Memory B cell (primary cell): ENCODE data around the gene PRSS3.
"Not testable (repeated sequence)": the region's sequence is repeated elsewhere in the genome, so short reads cannot be mapped to it uniquely, and the experiment has no call there.

Experiments
- ATAC-seq: fragments of 150-1000 bp; cut with Tn5 transposase; 2 replicates; pipeline ENCODE4 v1.10.0; 2021; ENCODE audit warnings: low read depth, mild to moderate bottlenecking, moderate library complexity
- DNase-seq, 2 donors: peaks; one replicate each; pipeline ENCODE4 v3.0.0; 2022; ENCODE audit warnings: low spot score in 2 of 2
- H3K27ac Mint-ChIP-seq: one replicate; pipeline ENCODE4 v1.8.0; 2022; ENCODE audit warnings: mild to moderate bottlenecking, moderate library complexity, mixed read lengths
- H3K27me3 Mint-ChIP-seq: one replicate; pipeline ENCODE4 v1.8.0; 2022; ENCODE audit warnings: mixed read lengths
- H3K36me3 Mint-ChIP-seq: one replicate; pipeline ENCODE4 v1.8.0; 2022; ENCODE audit warnings: mild to moderate bottlenecking, mixed read lengths
- H3K4me1 Mint-ChIP-seq: one replicate; pipeline ENCODE4 v1.8.0; 2022; ENCODE audit warnings: mixed read lengths
- H3K4me3 Mint-ChIP-seq: one replicate; pipeline ENCODE4 v1.8.0; 2022; ENCODE audit warnings: mild to moderate bottlenecking, moderate library complexity, mixed read lengths
- H3K9me3 Mint-ChIP-seq: one replicate; pipeline ENCODE4 v1.8.0; 2022; ENCODE audit warnings: mixed read lengths

Gene PRSS3

GRCh38 chr9:33817327-33818166 lies 22.2 kb downstream of the PRSS3 start:
- H3K27ac Mint-ChIP-seq, result peak overlapping the region; percentile 98
- ATAC-seq, result peak; percentile 7
- H3K9me3 Mint-ChIP-seq, result no peaks in the 10 kb centered on the region
- no peaks in the 10 kb centered on the region for H3K27me3 Mint-ChIP-seq
- H3K4me3 Mint-ChIP-seq, result peak overlapping the region; percentile 94
- no peaks in the 10 kb centered on the region for H3K36me3 Mint-ChIP-seq
- peaks cover 35% of the 10 kb centered on the region for H3K4me1 Mint-ChIP-seq
- DNase-seq, result peak; percentile 38 to 65

DNA sequence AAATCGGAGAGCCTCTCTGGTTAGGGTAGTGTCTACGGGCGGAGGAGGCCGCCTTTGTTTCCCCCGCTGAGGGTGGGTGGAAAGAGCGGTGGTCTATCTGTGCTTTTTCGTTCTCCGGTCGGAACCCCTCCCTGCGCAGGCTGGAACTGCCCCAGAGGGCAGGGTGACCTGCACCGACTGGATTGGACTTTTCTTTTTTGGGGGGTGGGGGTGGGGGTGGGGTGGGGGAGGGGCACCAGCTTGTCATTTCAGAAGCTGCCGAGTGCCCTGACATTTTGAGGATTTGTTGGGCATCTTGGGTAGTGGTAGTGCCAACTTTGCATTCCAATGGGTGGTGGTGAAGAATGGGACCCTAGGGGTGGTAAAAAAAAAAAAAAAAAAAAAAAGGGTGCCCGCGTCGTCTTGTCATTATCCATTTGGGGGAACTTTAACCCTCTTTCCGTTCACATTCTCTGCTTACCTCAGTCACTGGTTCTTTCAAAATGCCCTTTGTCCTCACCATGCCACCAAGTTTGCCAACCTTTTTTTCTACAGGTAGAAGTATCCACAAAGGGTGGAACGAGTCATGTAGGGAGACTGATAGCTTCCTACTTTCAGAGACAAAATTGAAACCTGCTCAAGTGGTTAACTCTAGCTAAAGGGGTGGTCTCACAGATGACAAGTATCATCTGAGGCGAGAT lies 22.9 kb downstream of the PRSS3 start:
- no peaks in the 10 kb centered on the region for H3K9me3 Mint-ChIP-seq
- H3K4me3 Mint-ChIP-seq, result peak overlapping the region; percentile 89
- H3K27me3 Mint-ChIP-seq, result no peaks in the 10 kb centered on the region
- ATAC-seq (no peak), DNase-seq (no peak)
- H3K4me1 Mint-ChIP-seq, result peaks cover 35% of the 10 kb centered on the region
- peak overlapping the region; percentile 98 for H3K27ac Mint-ChIP-seq
- H3K36me3 Mint-ChIP-seq, result no peaks in the 10 kb centered on the region

- H3K4me1 Mint-ChIP-seq, result peaks cover 32% of the 10 kb centered on the region
- ATAC-seq, result no peak
- no peaks in the 10 kb centered on the region for H3K27me3 Mint-ChIP-seq
- no peak for DNase-seq
- H3K4me3 Mint-ChIP-seq, result peak overlapping the region; percentile 89
- H3K9me3 Mint-ChIP-seq, result no peaks in the 10 kb centered on the region
- H3K36me3 Mint-ChIP-seq, result no peaks in the 10 kb centered on the region
- H3K27ac Mint-ChIP-seq, result peak overlapping the region; percentile 85
Observed at GRCh38 chr9:33818847-33819500, 23.6 kb downstream of the PRSS3 start.

- Mint-ChIP-seq H3K4me1 (peaks cover 23% of the 10 kb centered on the region), H3K27me3 (no peaks in the 10 kb centered on the region), H3K27ac (no peak overlapping the region), H3K36me3 (no peaks in the 10 kb centered on the region), H3K4me3 (no peak overlapping the region), H3K9me3 (no peaks in the 10 kb centered on the region)
- DNase-seq (no peak), ATAC-seq (no peak)
Observed at GRCh38 chr9:33820231-33820745, 24.9 kb downstream of the PRSS3 start.

DNA sequence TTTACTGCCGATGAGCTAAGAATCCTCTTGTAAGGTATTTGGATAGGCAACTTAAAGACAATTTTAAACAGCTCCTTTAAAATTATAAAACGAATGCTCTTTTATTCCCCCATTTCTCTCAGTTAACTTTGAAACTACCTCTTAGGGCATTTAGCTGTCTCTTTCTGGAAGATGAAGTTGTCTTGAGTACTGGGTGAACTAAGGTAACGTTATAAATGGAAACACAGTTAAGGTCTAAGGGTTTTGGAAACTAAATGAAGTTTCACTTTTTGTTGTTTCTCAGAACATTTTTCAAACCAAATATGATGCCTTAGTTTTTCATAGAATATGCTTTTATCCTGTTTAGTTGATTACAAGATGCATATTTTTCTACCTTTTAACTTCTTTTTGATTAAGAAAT lies 28.4 kb downstream of the PRSS3 start:
- ATAC-seq (no peak), DNase-seq (no peak)
- H3K27me3 Mint-ChIP-seq, result no peaks in the 10 kb centered on the region
- no peaks in the 10 kb centered on the region for H3K9me3 Mint-ChIP-seq
- no peak overlapping the region for H3K27ac Mint-ChIP-seq
- peaks cover 10% of the 10 kb centered on the region for H3K4me1 Mint-ChIP-seq
- no peak overlapping the region for H3K4me3 Mint-ChIP-seq
- H3K36me3 Mint-ChIP-seq, result no peaks in the 10 kb centered on the region

- not testable (repeated sequence) for H3K27me3 Mint-ChIP-seq, H3K36me3 Mint-ChIP-seq, H3K4me1 Mint-ChIP-seq, H3K4me3 Mint-ChIP-seq, H3K9me3 Mint-ChIP-seq, DNase-seq, H3K27ac Mint-ChIP-seq, ATAC-seq
Observed at GRCh38 chr9:33827285-33827684, 31.9 kb downstream of the PRSS3 start.

DNA sequence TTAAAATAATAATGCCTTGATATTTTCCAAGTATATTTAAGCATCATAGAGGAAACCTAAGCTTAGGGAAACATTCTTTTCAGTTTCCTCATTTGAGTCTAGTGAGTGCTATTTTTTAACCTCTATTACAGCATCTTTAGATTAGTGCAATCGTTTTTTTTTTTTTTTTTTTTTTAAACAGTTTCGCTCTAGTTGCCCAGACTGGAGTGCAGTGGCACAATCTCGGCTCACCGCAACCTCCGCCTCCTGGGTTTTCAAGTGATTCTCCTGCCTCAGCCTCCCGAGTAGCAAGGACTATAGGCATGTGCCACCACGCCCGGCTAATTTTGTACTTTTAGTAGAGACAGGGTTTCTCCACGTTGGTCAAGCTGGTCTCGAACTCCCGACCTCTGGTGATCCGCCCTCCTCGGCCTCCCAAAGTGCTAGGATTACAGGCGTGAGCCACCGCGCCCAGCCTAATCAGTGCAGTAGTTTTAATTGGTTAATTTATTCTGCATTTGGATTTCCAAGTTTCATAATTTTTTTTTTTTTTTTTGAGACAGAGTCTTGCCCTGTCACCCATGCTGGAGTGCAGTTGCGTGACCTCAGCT lies 34.4 kb downstream of the PRSS3 start:
- not testable (repeated sequence) for H3K9me3 Mint-ChIP-seq, H3K36me3 Mint-ChIP-seq, H3K27ac Mint-ChIP-seq, H3K4me3 Mint-ChIP-seq, H3K27me3 Mint-ChIP-seq, ATAC-seq, DNase-seq, H3K4me1 Mint-ChIP-seq

GRCh38 chr9:33835625-33836260 lies 40.4 kb downstream of the PRSS3 start:
- H3K9me3 Mint-ChIP-seq, result no peaks in the 10 kb centered on the region
- ATAC-seq, result no peak

DNA sequence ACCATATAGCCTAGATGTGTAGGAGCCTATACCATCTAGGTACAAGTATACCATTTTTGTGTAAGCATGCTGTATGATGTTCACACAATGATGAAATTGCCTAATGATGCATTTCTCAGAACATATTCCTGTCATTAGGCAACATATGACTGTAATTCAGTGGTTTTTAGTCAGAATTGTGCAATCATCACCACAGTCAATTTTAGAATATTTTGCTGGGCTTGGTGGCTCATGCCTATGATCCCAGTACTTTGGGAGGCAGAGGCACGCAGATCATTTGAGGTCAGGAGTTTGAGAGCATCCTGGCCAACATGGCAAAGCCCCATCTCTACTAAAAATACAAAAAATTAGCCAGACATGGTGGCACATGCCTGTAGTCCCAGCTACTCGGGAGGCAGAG lies 40.9 kb downstream of the PRSS3 start:
- H3K4me3 Mint-ChIP-seq, DNase-seq, H3K27me3 Mint-ChIP-seq, H3K36me3 Mint-ChIP-seq, H3K9me3 Mint-ChIP-seq, ATAC-seq: not testable (repeated sequence)
- H3K27ac Mint-ChIP-seq, result peak overlapping the region; percentile 50
- H3K4me1 Mint-ChIP-seq, result peaks cover 21% of the 10 kb centered on the region

More at GRCh38 chr9:33835625-33836260, 40.4 kb downstream of the PRSS3 start:
- Mint-ChIP-seq H3K27ac (no peak overlapping the region), H3K27me3 (no peaks in the 10 kb centered on the region), H3K4me3 (no peak overlapping the region), H3K4me1 (peaks cover 21% of the 10 kb centered on the region), H3K36me3 (peaks cover 1% of the 10 kb centered on the region)
- DNase-seq, result no peak

DNA sequence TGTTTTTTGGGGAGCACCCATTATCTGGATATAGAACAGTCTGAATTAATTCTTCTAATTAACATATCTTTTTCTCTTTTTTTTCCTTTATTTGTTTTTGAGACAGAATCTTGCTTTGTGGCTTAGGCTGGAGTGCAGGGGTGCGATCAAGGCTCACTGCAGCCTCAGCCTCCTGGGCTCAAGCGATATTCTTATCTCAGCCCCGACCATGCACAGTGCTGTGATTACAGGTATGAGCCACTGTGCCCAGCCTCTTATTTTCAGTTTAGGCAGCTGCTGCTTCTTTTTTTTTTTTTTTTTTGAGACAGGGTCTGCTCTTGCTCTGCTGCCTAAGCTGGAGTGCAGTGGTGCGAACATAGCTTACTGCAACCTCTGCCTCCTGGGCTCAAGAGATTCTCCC lies 41.8 kb downstream of the PRSS3 start:
- ATAC-seq (no peak), DNase-seq (no peak)
- Mint-ChIP-seq H3K4me1 (peaks cover 23% of the 10 kb centered on the region), H3K27me3 (no peaks in the 10 kb centered on the region), H3K27ac (no peak overlapping the region), H3K36me3 (peaks cover 1% of the 10 kb centered on the region), H3K4me3 (no peak overlapping the region), H3K9me3 (no peaks in the 10 kb centered on the region)

GRCh38 chr9:33840381-33840780 lies 45.0 kb downstream of the PRSS3 start:
- peaks cover 1% of the 10 kb centered on the region for H3K36me3 Mint-ChIP-seq
- no peak overlapping the region for H3K27ac Mint-ChIP-seq
- DNase-seq (no peak), ATAC-seq (no peak)
- no peaks in the 10 kb centered on the region for H3K9me3 Mint-ChIP-seq
- H3K4me1 Mint-ChIP-seq, result peaks cover 25% of the 10 kb centered on the region
- H3K4me3 Mint-ChIP-seq, result no peak overlapping the region
- no peaks in the 10 kb centered on the region for H3K27me3 Mint-ChIP-seq

- peak overlapping the region; percentile 74 for H3K27ac Mint-ChIP-seq
- H3K36me3 Mint-ChIP-seq, result no peaks in the 10 kb centered on the region
- no peak overlapping the region for H3K4me3 Mint-ChIP-seq
- no peaks in the 10 kb centered on the region for H3K27me3 Mint-ChIP-seq
- H3K4me1 Mint-ChIP-seq, result peaks cover 16% of the 10 kb centered on the region
- DNase-seq (no peak), ATAC-seq (peak; percentile 21)
- H3K9me3 Mint-ChIP-seq, result no peaks in the 10 kb centered on the region
Observed at GRCh38 chr9:33843312-33843961, 48.1 kb downstream of the PRSS3 start.

GRCh38 chr9:33846231-33846630 lies 50.9 kb downstream of the PRSS3 start:
- peaks cover 20% of the 10 kb centered on the region for H3K4me1 Mint-ChIP-seq
- H3K4me3 Mint-ChIP-seq, result no peak overlapping the region
- no peaks in the 10 kb centered on the region for H3K9me3 Mint-ChIP-seq
- no peak for ATAC-seq
- H3K36me3 Mint-ChIP-seq, result no peaks in the 10 kb centered on the region
- no peak for DNase-seq
- no peaks in the 10 kb centered on the region for H3K27me3 Mint-ChIP-seq
- H3K27ac Mint-ChIP-seq, result peak overlapping the region; percentile 24
